MM.1S (cell line): ENCODE measurements around the gene PNPLA7.

Experiments
- DNase-seq: peaks from one replicate; pipeline ENCODE4 v3.0.0-alpha.2; 2015
- H2AFZ ChIP-seq: fragments of 300-600 bp; sonication (generic); 2 replicates; pipeline ENCODE4 v1.6.0; 2016; ENCODE audit warnings: antibody characterized with exemption, low read length
- H3F3A ChIP-seq: fragments of 300-600 bp; sonication (generic); 2 replicates; pipeline ENCODE4 v1.6.1; 2016; ENCODE audit warnings: mild to moderate bottlenecking, antibody characterized with exemption, low read length, moderate library complexity, mixed read lengths; ENCODE audit not compliant: insufficient read depth
- H3K27ac ChIP-seq: fragments of 300-600 bp; sonication (generic); 2 replicates; pipeline ENCODE4 v1.5.1; 2016; ENCODE audit warnings: mild to moderate bottlenecking, low read length
- H3K27me3 ChIP-seq: fragments of 300-600 bp; sonication (generic); replicated peaks from 2 replicates; pipeline ENCODE4 v1.6.0; 2016; ENCODE audit warnings: low read length; ENCODE audit not compliant: insufficient read depth
- H3K36me3 ChIP-seq: fragments of 300-600 bp; sonication (generic); replicated peaks from 2 replicates; pipeline ENCODE4 v1.6.1; 2016; ENCODE audit warnings: mild to moderate bottlenecking, low read length, mixed read lengths; ENCODE audit not compliant: insufficient read depth
- H3K4me1 ChIP-seq: fragments of 300-600 bp; sonication (generic); 2 replicates; pipeline ENCODE4 v1.6.1; 2016; ENCODE audit warnings: low read length, mixed read lengths
- H3K4me2 ChIP-seq: fragments of 300-600 bp; sonication (generic); 2 replicates; pipeline ENCODE4 v1.6.0; 2016; ENCODE audit warnings: low read depth, low read length
- H3K4me3 ChIP-seq: fragments of 300-600 bp; sonication (generic); 2 replicates; pipeline ENCODE4 v1.5.1; 2016; ENCODE audit warnings: low read length, mixed read lengths
- H3K79me2 ChIP-seq: fragments of 300-600 bp; sonication (generic); 2 replicates; pipeline ENCODE4 v1.6.1; 2016; ENCODE audit warnings: mixed run types, low read length, mixed read lengths
- H3K9ac ChIP-seq: fragments of 300-600 bp; sonication (generic); 2 replicates; pipeline ENCODE4 v1.6.1; 2016; ENCODE audit warnings: low read length, mixed read lengths
- H3K9me2 ChIP-seq: fragments of 300-600 bp; sonication (generic); replicated peaks from 2 replicates; pipeline ENCODE4 v1.6.1; 2016; ENCODE audit warnings: mild to moderate bottlenecking, low read length, mixed read lengths; ENCODE audit not compliant: insufficient read depth
- H3K9me3 ChIP-seq: fragments of 300-600 bp; sonication (generic); replicated peaks from 2 replicates; pipeline ENCODE4 v1.6.1; 2016; ENCODE audit warnings: mild to moderate bottlenecking, low read length, mixed read lengths; ENCODE audit not compliant: insufficient read depth
- H4K20me1 ChIP-seq: fragments of 300-600 bp; sonication (generic); 2 replicates; pipeline ENCODE4 v1.6.1; 2016; ENCODE audit warnings: mild to moderate bottlenecking, low read length, moderate library complexity, mixed read lengths; ENCODE audit not compliant: insufficient read depth
- CTCF ChIP-seq: fragments of 300-600 bp; sonication (generic); IDR thresholded peaks from 2 replicates; pipeline ENCODE4 v1.5.1; 2016; ENCODE audit warnings: antibody characterized with exemption, low read length, mixed read lengths
- EZH2 ChIP-seq: fragments of 300-600 bp; sonication (generic); optimal IDR thresholded peaks from 2 replicates; pipeline ENCODE3; 2017; ENCODE audit warnings: low read depth, mild to moderate bottlenecking, antibody characterized with exemption, low read length, mixed read lengths
- EZH2phosphoT487 ChIP-seq: fragments of 300-600 bp; sonication (generic); IDR thresholded peaks from 2 replicates; pipeline ENCODE4 v1.6.1; 2018; ENCODE audit warnings: antibody characterized with exemption, low read length

Gene PNPLA7

GRCh38 chr9:137433349-137433915 is 116.8 kb downstream of the PNPLA7 start:
- Histone ChIP-seq H3F3A (no peaks in the 10 kb centered on the region), H3K4me1 (no peaks in the 10 kb centered on the region), H3K36me3 (no peaks in the 10 kb centered on the region), H3K9me2 (no peaks in the 10 kb centered on the region), H3K4me2 (no peak overlapping the region), H3K27ac (no peak overlapping the region), H4K20me1 (no peaks in the 10 kb centered on the region), H3K9me3 (no peaks in the 10 kb centered on the region), H3K27me3 (peaks cover 95% of the 10 kb centered on the region), H3K79me2 (no peaks in the 10 kb centered on the region), H3K9ac (no peak overlapping the region), H2AFZ (no peak overlapping the region), H3K4me3 (no peak overlapping the region)
- no peak for DNase-seq
- no peak for TF ChIP-seq CTCF
- TF ChIP-seq EZH2phosphoT487, result no peak
- TF ChIP-seq EZH2, result no peak

- Histone ChIP-seq H3K27me3 (peaks cover 95% of the 10 kb centered on the region), H3K9me3 (no peaks in the 10 kb centered on the region), H3F3A (no peaks in the 10 kb centered on the region), H3K4me1 (no peaks in the 10 kb centered on the region), H3K9me2 (no peaks in the 10 kb centered on the region), H3K79me2 (no peaks in the 10 kb centered on the region), H4K20me1 (no peaks in the 10 kb centered on the region), H3K4me3 (no peak overlapping the region), H3K36me3 (no peaks in the 10 kb centered on the region), H3K27ac (no peak overlapping the region), H3K4me2 (no peak overlapping the region), H3K9ac (no peak overlapping the region), H2AFZ (no peak overlapping the region)
- DNase-seq, result no peak
- TF ChIP-seq EZH2phosphoT487 (no peak), EZH2 (no peak), CTCF (no peak)
These were observed 117.4 kb downstream of the PNPLA7 start for GRCh38 chr9:137432687-137433348.

DNA sequence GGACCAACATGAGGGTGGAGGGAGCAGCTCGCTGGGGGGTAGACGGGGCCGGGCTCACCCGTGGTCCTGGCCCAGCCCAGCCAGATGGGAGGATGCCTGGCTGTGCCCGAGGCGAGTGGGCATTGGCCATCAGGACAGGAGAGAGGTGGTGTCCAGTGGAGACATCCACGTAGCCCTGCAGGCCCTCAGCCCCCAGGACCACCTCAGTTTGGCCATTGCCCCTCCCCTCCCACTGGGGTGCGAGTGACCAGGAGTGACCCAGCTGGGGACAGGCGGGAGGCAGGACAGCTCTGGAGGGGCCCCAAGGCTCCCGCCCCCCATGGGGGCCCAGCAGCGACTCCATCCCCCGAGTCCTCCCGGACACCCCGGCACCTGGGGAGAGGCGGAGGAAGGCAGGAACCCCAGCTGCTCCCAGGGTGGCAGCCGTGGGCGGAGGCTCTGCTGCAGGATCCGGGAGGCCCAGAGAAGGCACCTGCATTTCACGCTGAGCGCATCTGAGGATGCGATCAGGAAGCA is 118.7 kb downstream of the PNPLA7 start:
- peaks cover 92% of the 10 kb centered on the region for H3K27me3 ChIP-seq
- no peak for DNase-seq
- no peaks in the 10 kb centered on the region for H3F3A ChIP-seq
- H3K36me3 ChIP-seq, result no peaks in the 10 kb centered on the region
- no peak overlapping the region for H3K27ac ChIP-seq
- H3K9me2 ChIP-seq, result no peaks in the 10 kb centered on the region
- H3K4me1 ChIP-seq, result no peaks in the 10 kb centered on the region
- H4K20me1 ChIP-seq, result no peaks in the 10 kb centered on the region
- no peak overlapping the region for H3K4me3 ChIP-seq
- H3K9me3 ChIP-seq, result no peaks in the 10 kb centered on the region
- no peak overlapping the region for H3K9ac ChIP-seq
- no peak overlapping the region for H2AFZ ChIP-seq
- H3K4me2 ChIP-seq, result no peak overlapping the region
- no peaks in the 10 kb centered on the region for H3K79me2 ChIP-seq
- no peak for TF ChIP-seq EZH2phosphoT487
- TF ChIP-seq CTCF, result no peak
- no peak for TF ChIP-seq EZH2
